ENCODE results near the gene ABCA7. TPM values are rescaled to one million over a fixed set of nuclear protein-coding genes. Genes with fewer than 3 reads are reported as not detected.

Gene ABCA7
- total RNA-seq, 4 donors from 2014 or later: 15.5 to 58.7 (median 29.8) TPM

GRCh38 chr19:991932-992669 is 47.8 kb upstream of the ABCA7 start:
- H3K36me3 ChIP-seq: peaks cover 15 to 19% of the 10 kb centered on the region in 2 donors
- H3K9me3 ChIP-seq: no peaks in the 10 kb centered on the region
- no peaks in the 10 kb centered on the region for H3K27me3 ChIP-seq
- no peak for DNase-seq
- no peak overlapping the region for H3K27ac ChIP-seq
- 96 to 99% methylated on average over 30 to 33 of the region's 42 CpGs for WGBS, 2 donors
- TF ChIP-seq CTCF (IDR thresholded peaks at IDR 0.05) (no peak), POLR2A (IDR thresholded peaks at IDR 0.05) (no peak)
- peaks cover 19 to 26% of the 10 kb centered on the region in 2 donors for H3K4me1 ChIP-seq
- H3K4me3 ChIP-seq (replicated peaks in 1 of 3): no peak overlapping the region
- intact Hi-C loops (cut with DNase I): no loop called here

GRCh38 chr19:992670-993055 is 47.2 kb upstream of the ABCA7 start:
- intact Hi-C loops (cut with DNase I): no loop called here
- Histone ChIP-seq H3K4me1 (peaks cover 19 to 26% of the 10 kb centered on the region in 2 donors), H3K27me3 (no peaks in the 10 kb centered on the region), H3K9me3 (no peaks in the 10 kb centered on the region), H3K36me3 (peaks cover 15 to 19% of the 10 kb centered on the region in 2 donors), H3K27ac (no peak overlapping the region), H3K4me3 (replicated peaks in 1 of 3) (no peak overlapping the region)
- no peak for DNase-seq
- WGBS, 2 donors: 96 to 97% methylated on average over 13 of the region's 13 CpGs
- TF ChIP-seq POLR2A (IDR thresholded peaks at IDR 0.05) (no peak), CTCF (IDR thresholded peaks at IDR 0.05) (no peak)

GRCh38 chr19:993361-993830 is 46.5 kb upstream of the ABCA7 start:
- intact Hi-C loops (cut with DNase I): no loop called here
- Histone ChIP-seq H3K27ac (no peak overlapping the region), H3K4me3 (replicated peaks in 1 of 3) (no peak overlapping the region), H3K36me3 (peaks cover 15 to 19% of the 10 kb centered on the region in 2 donors), H3K4me1 (peaks cover 19 to 26% of the 10 kb centered on the region in 2 donors), H3K9me3 (no peaks in the 10 kb centered on the region), H3K27me3 (no peaks in the 10 kb centered on the region)
- no peak for DNase-seq
- no peak for TF ChIP-seq CTCF (IDR thresholded peaks at IDR 0.05)
- no peak for TF ChIP-seq POLR2A (IDR thresholded peaks at IDR 0.05)
- WGBS, 2 donors: 93 to 94% methylated on average over 6 to 14 of the region's 17 CpGs

GRCh38 chr19:993831-994393 is 46.0 kb upstream of the ABCA7 start:
- no peak overlapping the region for H3K4me3 ChIP-seq (replicated peaks in 1 of 3)
- H3K27ac ChIP-seq: no peak overlapping the region
- no peak for TF ChIP-seq POLR2A (IDR thresholded peaks at IDR 0.05)
- TF ChIP-seq CTCF (IDR thresholded peaks at IDR 0.05): no peak
- intact Hi-C loops (cut with DNase I): no loop called here
- H3K4me1 ChIP-seq: peaks cover 19 to 26% of the 10 kb centered on the region in 2 donors
- no peak for DNase-seq
- H3K9me3 ChIP-seq: no peaks in the 10 kb centered on the region
- H3K36me3 ChIP-seq: peaks cover 15 to 19% of the 10 kb centered on the region in 2 donors
- H3K27me3 ChIP-seq: no peaks in the 10 kb centered on the region
- 87 to 91% methylated on average over 35 to 43 of the region's 43 CpGs for WGBS, 2 donors

GRCh38 chr19:994516-994915 is 45.4 kb upstream of the ABCA7 start:
- H3K27me3 ChIP-seq: no peaks in the 10 kb centered on the region
- H3K36me3 ChIP-seq: peaks cover 15 to 19% of the 10 kb centered on the region in 2 donors
- no peaks in the 10 kb centered on the region for H3K9me3 ChIP-seq
- no peak for TF ChIP-seq CTCF (IDR thresholded peaks at IDR 0.05)
- TF ChIP-seq POLR2A (IDR thresholded peaks at IDR 0.05): no peak
- H3K4me1 ChIP-seq: peaks cover 19 to 26% of the 10 kb centered on the region in 2 donors
- intact Hi-C loops (cut with DNase I): no loop called here
- WGBS, 2 donors: 92 to 93% methylated on average over 17 to 18 of the region's 18 CpGs
- H3K27ac ChIP-seq: peak overlapping the region in 2 of 3 donors; percentile 73 to 83
- no peak for DNase-seq
- H3K4me3 ChIP-seq (replicated peaks in 1 of 3): no peak overlapping the region
